Measurements from ENCODE around the gene MNDA.
"Not testable (repeated sequence)": the region's sequence is repeated elsewhere in the genome, so short reads cannot be mapped to it uniquely, and the experiment has no call there.

The MNDA gene

GRCh38 chr1:158839566-158839965 is 8.4 kb downstream of the MNDA start:
- H3K4me3 ChIP-seq (ENCODE audit: low read depth in 1 of 2, low read length in 2 of 2) = no peak overlapping the region
- no peaks in the 10 kb centered on the region for H3K9me3 ChIP-seq (ENCODE audit: control insufficient read depth in 1 of 2, low read length in 2 of 2)
- no peaks in the 10 kb centered on the region for H3K36me3 ChIP-seq (ENCODE audit: control insufficient read depth in 1 of 2, insufficient read depth in 2 of 2, low read length in 2 of 2)
- no peaks in the 10 kb centered on the region for H3K27me3 ChIP-seq (ENCODE audit: low read depth, low read length)
- no peak overlapping the region for H3K27ac ChIP-seq (ENCODE audit: low read length)
- no peaks in the 10 kb centered on the region for H3K4me1 ChIP-seq (ENCODE audit: control insufficient read depth in 1 of 2, insufficient read depth in 2 of 2, low read length in 2 of 2)

GRCh38 chr1:158840236-158840635 is 9.1 kb downstream of the MNDA start:
- H3K27ac ChIP-seq (ENCODE audit: low read length) = no peak overlapping the region
- no peaks in the 10 kb centered on the region for H3K27me3 ChIP-seq (ENCODE audit: low read depth, low read length)
- no peak overlapping the region for H3K4me3 ChIP-seq (ENCODE audit: low read depth in 1 of 2, low read length in 2 of 2)
- no peaks in the 10 kb centered on the region for H3K9me3 ChIP-seq (ENCODE audit: control insufficient read depth in 1 of 2, low read length in 2 of 2)
- H3K4me1 ChIP-seq (ENCODE audit: control insufficient read depth in 1 of 2, insufficient read depth in 2 of 2, low read length in 2 of 2) = no peaks in the 10 kb centered on the region
- no peaks in the 10 kb centered on the region for H3K36me3 ChIP-seq (ENCODE audit: control insufficient read depth in 1 of 2, insufficient read depth in 2 of 2, low read length in 2 of 2)

- Histone ChIP-seq H3K9me3 (ENCODE audit: control insufficient read depth in 1 of 2, low read length in 2 of 2) (peaks cover 0 to under 1% of the 10 kb centered on the region in 2 donors), H3K4me3 (ENCODE audit: low read depth in 1 of 2, low read length in 2 of 2) (no peak overlapping the region), H3K27ac (ENCODE audit: low read length) (no peak overlapping the region), H3K27me3 (ENCODE audit: low read depth, low read length) (no peaks in the 10 kb centered on the region), H3K4me1 (ENCODE audit: control insufficient read depth in 1 of 2, insufficient read depth in 2 of 2, low read length in 2 of 2) (no peaks in the 10 kb centered on the region), H3K36me3 (ENCODE audit: control insufficient read depth in 1 of 2, insufficient read depth in 2 of 2, low read length in 2 of 2) (no peaks in the 10 kb centered on the region)
These were observed 33.4 kb downstream of the MNDA start for GRCh38 chr1:158864595-158864994.

- not testable (repeated sequence) for H3K36me3 ChIP-seq (ENCODE audit: control insufficient read depth in 1 of 2, insufficient read depth in 2 of 2, low read length in 2 of 2); H3K27ac ChIP-seq (ENCODE audit: low read length); H3K9me3 ChIP-seq (ENCODE audit: control insufficient read depth in 1 of 2, low read length in 2 of 2); H3K27me3 ChIP-seq (ENCODE audit: low read depth, low read length); H3K4me3 ChIP-seq (ENCODE audit: low read depth in 1 of 2, low read length in 2 of 2); H3K4me1 ChIP-seq (ENCODE audit: control insufficient read depth in 1 of 2, insufficient read depth in 2 of 2, low read length in 2 of 2)
These were observed 39.3 kb downstream of the MNDA start for GRCh38 chr1:158870438-158870837.

- no peaks in the 10 kb centered on the region for H3K9me3 ChIP-seq (ENCODE audit: control insufficient read depth in 1 of 2, low read length in 2 of 2)
- no peaks in the 10 kb centered on the region for H3K27me3 ChIP-seq (ENCODE audit: low read depth, low read length)
- no peak overlapping the region for H3K27ac ChIP-seq (ENCODE audit: low read length)
- no peaks in the 10 kb centered on the region for H3K4me1 ChIP-seq (ENCODE audit: control insufficient read depth in 1 of 2, insufficient read depth in 2 of 2, low read length in 2 of 2)
- H3K4me3 ChIP-seq (ENCODE audit: low read depth in 1 of 2, low read length in 2 of 2) = no peak overlapping the region
- no peaks in the 10 kb centered on the region for H3K36me3 ChIP-seq (ENCODE audit: control insufficient read depth in 1 of 2, insufficient read depth in 2 of 2, low read length in 2 of 2)
These were observed 42.0 kb downstream of the MNDA start for GRCh38 chr1:158873141-158873540.

- Histone ChIP-seq H3K27ac (ENCODE audit: low read length) (no peak overlapping the region), H3K36me3 (ENCODE audit: control insufficient read depth in 1 of 2, insufficient read depth in 2 of 2, low read length in 2 of 2) (no peaks in the 10 kb centered on the region), H3K9me3 (ENCODE audit: control insufficient read depth in 1 of 2, low read length in 2 of 2) (peaks cover 0 to 8% of the 10 kb centered on the region in 2 donors)
These were observed 62.5 kb downstream of the MNDA start for GRCh38 chr1:158893654-158894053.

GRCh38 chr1:158898722-158899121 is 67.6 kb downstream of the MNDA start:
- Histone ChIP-seq H3K4me1 (ENCODE audit: control insufficient read depth in 1 of 2, insufficient read depth in 2 of 2, low read length in 2 of 2) (no peaks in the 10 kb centered on the region), H3K36me3 (ENCODE audit: control insufficient read depth in 1 of 2, insufficient read depth in 2 of 2, low read length in 2 of 2) (no peaks in the 10 kb centered on the region), H3K9me3 (ENCODE audit: control insufficient read depth in 1 of 2, low read length in 2 of 2) (peaks cover 0 to 5% of the 10 kb centered on the region in 2 donors), H3K27ac (ENCODE audit: low read length) (no peak overlapping the region), H3K4me3 (ENCODE audit: low read depth in 1 of 2, low read length in 2 of 2) (no peak overlapping the region), H3K27me3 (ENCODE audit: low read depth, low read length) (no peaks in the 10 kb centered on the region)

More at GRCh38 chr1:158893654-158894053, 62.5 kb downstream of the MNDA start:
- Histone ChIP-seq H3K27me3 (ENCODE audit: low read depth, low read length) (no peaks in the 10 kb centered on the region), H3K4me3 (ENCODE audit: low read depth in 1 of 2, low read length in 2 of 2) (no peak overlapping the region), H3K4me1 (ENCODE audit: control insufficient read depth in 1 of 2, insufficient read depth in 2 of 2, low read length in 2 of 2) (no peaks in the 10 kb centered on the region)

Measured in muscle layer of duodenum (tissue), 2 donors.